HEK293 (cell line): ENCODE measurements around the gene PLB1.

Source experiments
- CTCF ChIA-PET: fragments of 350-600 bp; formaldehyde crosslinking; extraction: SDS; loops from one replicate; lab custom pipeline; 2021; ENCODE audit warnings: antibody characterized with exemption; lab: Yijun Ruan, JAX
- POLR2A ChIA-PET: fragments of 300-600 bp; formaldehyde crosslinking; extraction: SDS; loops from one replicate; lab custom pipeline; 2020; ENCODE audit warnings: antibody characterized with exemption, inconsistent platforms; lab: Yijun Ruan, JAX
- H3K27ac ChIP-seq: fragments of 200-500 bp; sonication (Bioruptor generic); 2 replicates; pipeline ENCODE4 v1.5.1; 2014; ENCODE audit warnings: low read depth, low read length, control low read depth, inconsistent platforms; ENCODE audit errors: extremely low read depth
- H3K36me3 ChIP-seq, 2 experiments: fragments of 200-500 bp in 1 of 2; sonication (Bioruptor generic) in 1 of 2; 1 replicate in 1 of 2; 2 replicates in 1 of 2; pipeline ENCODE4 v1.5.1; 2014 to 2017; ENCODE audit warnings: inconsistent platforms in 2 of 2, low read length in 2 of 2; ENCODE audit not compliant: control insufficient read depth in 2 of 2, insufficient read depth in 1 of 2
- H3K4me1 ChIP-seq: fragments of 200-500 bp; sonication (Bioruptor generic); 2 replicates; pipeline ENCODE4 v1.5.1; 2014; ENCODE audit warnings: mild to moderate bottlenecking, low read length, inconsistent platforms; ENCODE audit not compliant: control insufficient read depth, insufficient read depth
- H3K4me3 ChIP-seq: 2 replicates; pipeline ENCODE4 v1.5.1; 2011; ENCODE audit warnings: low read depth, mild to moderate bottlenecking, control low read depth, low read length, moderate library complexity
- H3K9me3 ChIP-seq: fragments of 200-500 bp; sonication (Bioruptor generic); 2 replicates; pipeline ENCODE4 v1.5.1; 2014; ENCODE audit warnings: low read depth, low read length, inconsistent platforms; ENCODE audit not compliant: control insufficient read depth, insufficient read depth
- GLIS1 ChIP-seq: fragments of 450-650 bp; formaldehyde crosslinking; IDR thresholded peaks from 2 replicates; pipeline ENCODE4 v1.5.1; 2016; ENCODE audit warnings: missing biosample characterization, missing genetic modification characterization
- GLIS2 ChIP-seq: fragments of 450-650 bp; formaldehyde crosslinking; IDR thresholded peaks from 2 replicates; pipeline ENCODE4 v1.5.1; 2016; ENCODE audit warnings: missing biosample characterization, missing genetic modification characterization
- KLF16 ChIP-seq: fragments of 450-650 bp; formaldehyde crosslinking; IDR thresholded peaks from 2 replicates; pipeline ENCODE4 v1.5.1; 2017; ENCODE audit warnings: missing biosample characterization, missing genetic modification characterization
- KLF7 ChIP-seq: fragments of 450-650 bp; formaldehyde crosslinking; IDR thresholded peaks from 2 replicates; pipeline ENCODE4 v1.5.1; 2016; ENCODE audit warnings: missing biosample characterization, missing genetic modification characterization, borderline replicate concordance
- OVOL3 ChIP-seq: fragments of 450-650 bp; formaldehyde crosslinking; IDR thresholded peaks from 2 replicates; pipeline ENCODE4 v1.5.1; 2016; ENCODE audit warnings: missing biosample characterization, missing genetic modification characterization
- SCRT1 ChIP-seq: fragments of 450-650 bp; formaldehyde crosslinking; IDR thresholded peaks from 2 replicates; pipeline ENCODE4 v1.5.1; 2016; ENCODE audit warnings: missing biosample characterization, missing genetic modification characterization, borderline replicate concordance
- SP2 ChIP-seq: fragments of 450-650 bp; formaldehyde crosslinking; IDR thresholded peaks from 2 replicates; pipeline ENCODE4 v1.5.1; 2016; ENCODE audit warnings: missing biosample characterization, missing genetic modification characterization
- TCF7L2 ChIP-seq: IDR thresholded peaks from 2 replicates; pipeline ENCODE4 v1.6.1; 2011; ENCODE audit warnings: low read depth, mild to moderate bottlenecking, inconsistent platforms, low read length, moderate library complexity, borderline replicate concordance
- ZBTB26 ChIP-seq: fragments of 450-650 bp; formaldehyde crosslinking; optimal IDR thresholded peaks from 2 replicates; pipeline ENCODE3; 2016; ENCODE audit warnings: missing biosample characterization, mild to moderate bottlenecking, missing genetic modification characterization
- ZBTB48 ChIP-seq: fragments of 450-650 bp; formaldehyde crosslinking; IDR thresholded peaks from 2 replicates; pipeline ENCODE4 v1.5.1; 2016; ENCODE audit warnings: missing biosample characterization, missing genetic modification characterization
- ZNF138 ChIP-seq: fragments of 450-650 bp; formaldehyde crosslinking; IDR thresholded peaks from 2 replicates; pipeline ENCODE4 v1.5.1; 2016; ENCODE audit warnings: missing biosample characterization, missing genetic modification characterization, borderline replicate concordance
- ZNF202 ChIP-seq: fragments of 450-650 bp; formaldehyde crosslinking; IDR thresholded peaks from 2 replicates; pipeline ENCODE4 v1.5.1; 2016; ENCODE audit warnings: missing biosample characterization, missing genetic modification characterization, borderline replicate concordance
- ZNF223 ChIP-seq: fragments of 450-650 bp; formaldehyde crosslinking; IDR thresholded peaks from 2 replicates; pipeline ENCODE4 v1.5.1; 2016; ENCODE audit warnings: missing biosample characterization, missing genetic modification characterization
- ZNF24 ChIP-seq: fragments of 450-650 bp; formaldehyde crosslinking; IDR thresholded peaks from 2 replicates; pipeline ENCODE4 v1.5.1; 2016; ENCODE audit warnings: missing biosample characterization, missing genetic modification characterization
- ZNF449 ChIP-seq: fragments of 450-650 bp; formaldehyde crosslinking; IDR thresholded peaks from 2 replicates; pipeline ENCODE4 v1.5.1; 2017; ENCODE audit warnings: missing biosample characterization, mild to moderate bottlenecking, missing genetic modification characterization, moderate library complexity
- ZNF549 ChIP-seq: fragments of 450-650 bp; IDR thresholded peaks from 2 replicates; pipeline ENCODE4 v1.5.1; 2018; ENCODE audit warnings: missing biosample characterization, missing genetic modification characterization, mild to moderate bottlenecking, inconsistent platforms, moderate library complexity
- ZNF555 ChIP-seq: fragments of 450-650 bp; formaldehyde crosslinking; conservative IDR thresholded peaks from 2 replicates; pipeline ENCODE4 v1.5.1; 2017; ENCODE audit warnings: missing biosample characterization, mild to moderate bottlenecking, missing genetic modification characterization, inconsistent platforms
- ZNF585B ChIP-seq: fragments of 450-650 bp; formaldehyde crosslinking; IDR thresholded peaks from 2 replicates; pipeline ENCODE4 v1.5.1; 2016; ENCODE audit warnings: missing biosample characterization, missing genetic modification characterization
- ZXDB ChIP-seq: fragments of 450-650 bp; formaldehyde crosslinking; IDR thresholded peaks from 2 replicates; pipeline ENCODE4 v1.5.1; 2016; ENCODE audit warnings: missing biosample characterization, missing genetic modification characterization
- TF ChIP-seq, protein P1 (sequence below): fragments of 450-650 bp; formaldehyde crosslinking; IDR thresholded peaks from 2 replicates; pipeline ENCODE4 v1.5.1; 2016; ENCODE audit warnings: missing biosample characterization, missing genetic modification characterization
- TF ChIP-seq, protein P2 (sequence below): fragments of 450-650 bp; formaldehyde crosslinking; IDR thresholded peaks from 2 replicates; pipeline ENCODE4 v1.5.0; 2017; ENCODE audit warnings: missing biosample characterization, missing genetic modification characterization, borderline replicate concordance

PLB1 gene

DNA sequence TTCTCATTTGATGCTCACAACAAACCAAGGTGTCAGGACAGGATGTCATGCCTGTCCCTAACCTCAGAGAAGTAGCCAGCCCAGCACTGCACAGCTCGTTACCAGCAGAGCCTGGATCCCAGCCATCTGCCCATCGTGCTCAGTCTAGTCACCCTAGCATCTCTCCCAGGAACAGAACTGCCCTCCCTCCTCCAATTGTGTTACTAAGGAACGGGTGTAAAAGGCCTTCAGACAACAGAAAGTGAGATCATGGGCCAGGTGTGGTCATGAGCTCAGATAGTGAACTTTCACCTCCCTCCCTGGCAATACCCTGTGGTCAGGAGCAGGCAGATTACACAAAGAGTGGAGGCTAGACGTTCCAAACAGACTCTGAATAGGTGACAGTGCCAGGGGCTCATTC is 144.0 kb downstream of the PLB1 start:
- TF ChIP-seq ZNF449 (tag by site-specific recombination) (no peak), ZBTB48 (tag by site-specific recombination) (peak; percentile 98), GLIS1 (tag by site-specific recombination) (no peak), OVOL3 (tag by site-specific recombination) (no peak)
- ChIA-PET POLR2A (no interaction called here), CTCF (interaction anchor here (0.6 to 1.4 kb wide), 2 partner anchors 46 to 102 kb away, joined by 3 read pairs; no protein-coding TSS in a partner anchor)
- Histone ChIP-seq H3K9me3 (no peaks in the 10 kb centered on the region), H3K4me3 (no peak overlapping the region), H3K4me1 (no peaks in the 10 kb centered on the region), H3K36me3 (no peaks in the 10 kb centered on the region), H3K27ac (no peak overlapping the region)

GRCh38 chr2:28640260-28640907 is 144.5 kb downstream of the PLB1 start:
- ChIA-PET CTCF (interaction anchor here (0.6 to 1.4 kb wide), 2 partner anchors 46 to 101 kb away, joined by 3 read pairs; no protein-coding TSS in a partner anchor), POLR2A (no interaction called here)
- Histone ChIP-seq H3K9me3 (no peaks in the 10 kb centered on the region), H3K36me3 (no peaks in the 10 kb centered on the region), H3K4me3 (no peak overlapping the region), H3K27ac (no peak overlapping the region), H3K4me1 (no peaks in the 10 kb centered on the region)
- no peak for TF ChIP-seq ZXDB
- TF ChIP-seq, protein P1, sequence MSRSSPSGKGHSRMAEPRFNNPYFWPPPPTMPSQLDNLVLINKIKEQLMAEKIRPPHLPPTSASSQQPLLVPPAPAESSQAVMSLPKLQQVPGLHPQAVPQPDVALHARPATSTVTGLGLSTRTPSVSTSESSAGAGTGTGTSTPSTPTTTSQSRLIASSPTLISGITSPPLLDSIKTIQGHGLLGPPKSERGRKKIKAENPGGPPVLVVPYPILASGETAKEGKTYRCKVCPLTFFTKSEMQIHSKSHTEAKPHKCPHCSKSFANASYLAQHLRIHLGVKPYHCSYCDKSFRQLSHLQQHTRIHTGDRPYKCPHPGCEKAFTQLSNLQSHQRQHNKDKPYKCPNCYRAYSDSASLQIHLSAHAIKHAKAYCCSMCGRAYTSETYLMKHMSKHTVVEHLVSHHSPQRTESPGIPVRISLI (tag by site-specific recombination), result no peak

- CTCF ChIA-PET, result interaction anchor here (1.2 to 1.4 kb wide), 2 partner anchors 47 kb away, joined by 3 to 4 read pairs; no protein-coding TSS in a partner anchor
- Histone ChIP-seq H3K4me1 (no peaks in the 10 kb centered on the region), H3K27ac (no peak overlapping the region), H3K4me3 (no peak overlapping the region), H3K9me3 (no peaks in the 10 kb centered on the region), H3K36me3 (no peaks in the 10 kb centered on the region)
- no peak for TF ChIP-seq ZNF24 (tag by site-specific recombination)
- no peak for TF ChIP-seq KLF16
- TF ChIP-seq, protein P2, sequence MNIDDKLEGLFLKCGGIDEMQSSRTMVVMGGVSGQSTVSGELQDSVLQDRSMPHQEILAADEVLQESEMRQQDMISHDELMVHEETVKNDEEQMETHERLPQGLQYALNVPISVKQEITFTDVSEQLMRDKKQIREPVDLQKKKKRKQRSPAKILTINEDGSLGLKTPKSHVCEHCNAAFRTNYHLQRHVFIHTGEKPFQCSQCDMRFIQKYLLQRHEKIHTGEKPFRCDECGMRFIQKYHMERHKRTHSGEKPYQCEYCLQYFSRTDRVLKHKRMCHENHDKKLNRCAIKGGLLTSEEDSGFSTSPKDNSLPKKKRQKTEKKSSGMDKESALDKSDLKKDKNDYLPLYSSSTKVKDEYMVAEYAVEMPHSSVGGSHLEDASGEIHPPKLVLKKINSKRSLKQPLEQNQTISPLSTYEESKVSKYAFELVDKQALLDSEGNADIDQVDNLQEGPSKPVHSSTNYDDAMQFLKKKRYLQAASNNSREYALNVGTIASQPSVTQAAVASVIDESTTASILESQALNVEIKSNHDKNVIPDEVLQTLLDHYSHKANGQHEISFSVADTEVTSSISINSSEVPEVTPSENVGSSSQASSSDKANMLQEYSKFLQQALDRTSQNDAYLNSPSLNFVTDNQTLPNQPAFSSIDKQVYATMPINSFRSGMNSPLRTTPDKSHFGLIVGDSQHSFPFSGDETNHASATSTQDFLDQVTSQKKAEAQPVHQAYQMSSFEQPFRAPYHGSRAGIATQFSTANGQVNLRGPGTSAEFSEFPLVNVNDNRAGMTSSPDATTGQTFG (tag by site-specific recombination), result no peak
- TF ChIP-seq ZNF555 (tag by site-specific recombination), result no peak
- no peak for TF ChIP-seq SP2
- TF ChIP-seq ZNF202, result no peak
- TF ChIP-seq ZNF549 (tag by site-specific recombination), result no peak
- TF ChIP-seq TCF7L2, result no peak
- TF ChIP-seq ZNF585B (tag by site-specific recombination), result no peak
- no peak for TF ChIP-seq SCRT1 (tag by site-specific recombination)
- no peak for TF ChIP-seq KLF7 (tag by site-specific recombination)
- TF ChIP-seq ZNF138 (tag by site-specific recombination), result no peak
- TF ChIP-seq ZBTB26, result no peak
- no peak for TF ChIP-seq ZNF223
- no peak for TF ChIP-seq GLIS2 (tag by site-specific recombination)
- POLR2A ChIA-PET, result no interaction called here
Observed at GRCh38 chr2:28640908-28641300, 145.0 kb downstream of the PLB1 start.
